Testis (tissue), 2 donors: ENCODE data around the gene WRAP73.

Experiments
- POLR2A ChIP-seq: fragments of 450-650 bp; IDR thresholded peaks from one replicate; pipeline ENCODE4 v1.6.1; 2017; ENCODE audit warnings: antibody characterized with exemption, mild to moderate bottlenecking, moderate library complexity
- TF ChIP-seq, protein P1 (sequence below), 3 experiments: fragments of 450-650 bp in 2 of 3; fragments of 200-600 bp in 1 of 3; sonication (generic) in 1 of 3; IDR thresholded peaks; one replicate each; pipeline ENCODE4 v1.5.1; 2016 to 2019; ENCODE audit warnings: antibody characterized with exemption in 3 of 3, mild to moderate bottlenecking in 2 of 3, moderate library complexity in 1 of 3

- TF ChIP-seq POLR2A = no peak
- TF ChIP-seq, protein P1, sequence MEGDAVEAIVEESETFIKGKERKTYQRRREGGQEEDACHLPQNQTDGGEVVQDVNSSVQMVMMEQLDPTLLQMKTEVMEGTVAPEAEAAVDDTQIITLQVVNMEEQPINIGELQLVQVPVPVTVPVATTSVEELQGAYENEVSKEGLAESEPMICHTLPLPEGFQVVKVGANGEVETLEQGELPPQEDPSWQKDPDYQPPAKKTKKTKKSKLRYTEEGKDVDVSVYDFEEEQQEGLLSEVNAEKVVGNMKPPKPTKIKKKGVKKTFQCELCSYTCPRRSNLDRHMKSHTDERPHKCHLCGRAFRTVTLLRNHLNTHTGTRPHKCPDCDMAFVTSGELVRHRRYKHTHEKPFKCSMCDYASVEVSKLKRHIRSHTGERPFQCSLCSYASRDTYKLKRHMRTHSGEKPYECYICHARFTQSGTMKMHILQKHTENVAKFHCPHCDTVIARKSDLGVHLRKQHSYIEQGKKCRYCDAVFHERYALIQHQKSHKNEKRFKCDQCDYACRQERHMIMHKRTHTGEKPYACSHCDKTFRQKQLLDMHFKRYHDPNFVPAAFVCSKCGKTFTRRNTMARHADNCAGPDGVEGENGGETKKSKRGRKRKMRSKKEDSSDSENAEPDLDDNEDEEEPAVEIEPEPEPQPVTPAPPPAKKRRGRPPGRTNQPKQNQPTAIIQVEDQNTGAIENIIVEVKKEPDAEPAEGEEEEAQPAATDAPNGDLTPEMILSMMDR (IDR thresholded peaks at IDR 0.05) = no peak
These were observed 6.7 kb upstream of the WRAP73 start for GRCh38 chr1:3656450-3657095.
